Activated CD8-positive, alpha-beta memory T cell treated with anti-CD3 and anti-CD28 coated beads for 4 hours (primary cell): Measurements from ENCODE around the gene GPR137.
"Not testable (repeated sequence)": the region's sequence is repeated elsewhere in the genome, so short reads cannot be mapped to it uniquely, and the experiment has no call there.

Experiments used
- DNase-seq, 2 donors: peaks; one replicate each; pipeline ENCODE4 v3.0.0-alpha.2; 2020; ENCODE audit warnings: low read depth in 2 of 2

GPR137 gene

DNA sequence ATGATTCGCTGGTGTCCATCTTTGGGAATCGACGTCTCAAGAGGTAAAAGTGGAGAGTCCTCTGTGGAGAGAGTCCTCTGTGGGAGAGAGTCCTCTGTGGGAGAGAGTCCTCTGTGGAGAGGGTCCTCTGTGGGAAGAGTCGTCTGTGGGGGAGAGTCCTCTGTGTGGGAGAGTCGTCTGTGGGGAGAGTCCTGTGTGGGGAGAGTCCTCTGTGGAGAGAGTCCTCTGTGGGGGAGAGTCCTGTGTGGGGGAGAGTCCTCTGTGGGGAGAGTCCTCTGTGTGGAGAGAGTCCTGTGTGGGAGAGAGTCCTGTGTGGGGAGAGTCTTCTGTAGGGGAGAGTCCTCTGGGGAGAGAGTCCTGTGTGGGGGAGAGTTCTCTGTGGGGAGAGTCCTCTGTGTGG, 35.4 kb downstream of the GPR137 start:
- no peak for DNase-seq

DNA sequence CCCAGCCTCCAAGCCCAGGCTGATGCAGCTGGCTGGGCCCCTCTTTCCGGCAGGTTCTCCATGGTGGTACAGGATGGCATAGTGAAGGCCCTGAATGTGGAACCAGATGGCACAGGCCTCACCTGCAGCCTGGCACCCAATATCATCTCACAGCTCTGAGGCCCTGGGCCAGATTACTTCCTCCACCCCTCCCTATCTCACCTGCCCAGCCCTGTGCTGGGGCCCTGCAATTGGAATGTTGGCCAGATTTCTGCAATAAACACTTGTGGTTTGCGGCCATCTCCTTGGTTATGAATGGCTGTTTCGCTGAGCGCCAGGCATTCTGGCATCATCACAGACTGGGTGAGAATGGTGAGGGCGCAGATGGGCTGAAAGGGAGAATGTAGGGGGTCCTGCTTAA, 35.9 kb downstream of the GPR137 start:
- DNase-seq: no peak

DNA sequence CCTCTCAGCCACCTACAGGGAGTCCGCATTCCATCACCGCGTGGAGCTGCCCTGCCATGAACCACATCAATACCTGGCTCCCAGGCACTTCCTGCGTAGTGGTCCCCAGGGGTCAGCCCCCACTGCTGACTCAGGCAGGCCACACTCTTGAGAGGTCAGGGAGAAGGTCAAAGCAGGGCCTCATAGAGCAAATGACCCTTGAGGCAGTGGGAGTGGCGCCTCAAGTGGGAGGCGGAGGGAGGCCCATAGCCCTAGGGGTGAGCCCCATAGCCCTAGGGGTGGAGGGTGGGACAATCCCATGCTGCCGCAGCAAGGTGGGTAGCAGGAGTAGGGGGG, 37.2 kb downstream of the GPR137 start:
- DNase-seq: no peak

DNA sequence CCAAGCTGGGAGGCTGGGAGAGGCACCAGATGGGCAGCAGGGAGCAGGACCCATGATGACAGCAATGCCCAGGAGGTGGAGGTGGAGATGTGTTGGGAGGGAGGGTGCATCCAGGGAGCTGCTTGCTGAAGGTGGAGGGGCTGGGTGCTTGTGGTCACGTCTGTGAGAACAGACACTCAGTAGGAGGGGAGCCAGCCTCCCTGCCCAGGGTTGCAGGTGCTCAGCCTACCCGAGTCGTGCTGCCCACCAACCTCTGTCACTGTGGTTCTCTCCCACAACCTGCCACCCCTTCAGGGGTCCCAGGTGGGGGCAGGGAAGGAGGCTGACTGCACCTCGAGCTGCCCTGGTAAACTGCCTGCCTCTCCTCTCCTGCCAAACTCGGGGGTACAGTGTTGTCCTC, 37.7 kb downstream of the GPR137 start:
- DNase-seq: no peak

DNA sequence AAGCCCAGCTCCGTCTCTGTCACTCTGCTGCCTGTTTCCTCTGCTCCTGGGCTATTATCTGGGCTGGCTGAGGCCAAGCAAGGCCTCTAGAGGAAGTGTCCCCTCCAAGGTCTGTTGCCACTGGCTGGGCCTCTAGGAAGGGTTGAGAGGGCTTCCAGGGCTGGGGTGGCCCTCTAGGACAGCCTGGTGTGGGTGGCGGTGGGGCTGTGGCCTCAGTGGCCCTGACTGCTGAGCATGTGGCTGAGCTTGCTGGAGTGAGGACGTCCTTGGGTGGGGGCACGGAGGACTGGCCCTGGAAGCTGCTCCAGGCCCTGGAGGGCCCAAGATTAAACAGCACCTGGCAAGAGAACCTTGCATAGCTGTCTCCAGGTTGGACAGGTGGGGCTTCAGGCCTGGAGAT, 38.3 kb downstream of the GPR137 start:
- not testable (repeated sequence) for DNase-seq

DNA sequence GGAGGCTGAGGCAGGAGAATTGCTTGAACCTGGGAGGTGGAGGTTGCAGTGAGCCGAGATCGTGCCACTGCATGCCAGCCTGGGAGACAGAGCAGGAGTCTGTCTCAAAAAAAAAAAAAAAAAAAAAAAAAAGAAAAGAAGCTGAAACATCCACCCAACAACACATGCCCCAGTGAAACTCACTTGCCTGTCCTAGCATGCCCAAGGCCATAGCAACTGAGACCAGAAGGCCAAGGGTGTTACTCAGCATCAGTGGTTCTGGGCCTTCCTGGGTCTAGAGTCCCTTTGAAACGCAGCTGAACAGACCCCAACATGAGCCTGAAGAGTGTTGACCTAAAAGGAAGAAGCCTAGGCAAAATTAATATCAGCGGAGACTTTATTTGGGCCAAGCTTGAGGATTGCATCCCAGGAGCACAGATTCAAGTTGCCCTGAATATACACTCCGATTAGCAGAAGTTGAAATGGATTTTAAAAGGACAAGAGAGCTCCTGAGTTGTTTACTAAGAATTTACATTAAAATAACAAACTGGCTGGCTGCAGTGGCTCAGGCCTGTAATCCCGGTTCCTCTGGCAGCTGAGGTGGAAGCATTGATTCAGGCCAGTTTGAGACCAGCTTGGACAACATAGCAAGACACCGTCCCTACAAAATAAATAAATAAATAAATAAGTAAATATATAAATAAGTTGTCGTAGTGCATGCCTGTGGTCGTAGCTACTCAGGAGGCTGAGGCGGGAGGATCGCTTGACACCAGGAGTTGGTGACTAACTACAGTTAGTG, 39.2 kb downstream of the GPR137 start:
- DNase-seq: no peak

DNA sequence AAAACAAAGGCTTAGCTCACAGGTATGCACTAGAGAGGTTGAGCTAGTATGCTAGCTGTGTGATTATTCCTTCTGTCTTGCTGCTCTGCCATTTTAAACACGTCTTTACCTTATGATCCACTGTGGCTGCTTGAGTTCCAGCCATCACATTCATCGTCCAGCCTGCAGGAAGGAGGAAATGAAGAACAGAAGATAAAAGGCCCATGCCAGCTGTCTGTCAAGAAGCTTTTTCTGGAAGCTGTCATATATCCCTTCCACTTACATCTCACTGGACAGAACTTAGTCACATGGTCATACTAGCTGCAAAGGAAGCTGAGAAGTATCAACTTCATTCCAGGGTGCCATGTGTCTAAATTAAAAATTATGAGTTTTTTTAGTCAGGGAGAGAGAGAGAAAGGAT, 41.7 kb downstream of the GPR137 start:
- DNase-seq: no peak

DNA sequence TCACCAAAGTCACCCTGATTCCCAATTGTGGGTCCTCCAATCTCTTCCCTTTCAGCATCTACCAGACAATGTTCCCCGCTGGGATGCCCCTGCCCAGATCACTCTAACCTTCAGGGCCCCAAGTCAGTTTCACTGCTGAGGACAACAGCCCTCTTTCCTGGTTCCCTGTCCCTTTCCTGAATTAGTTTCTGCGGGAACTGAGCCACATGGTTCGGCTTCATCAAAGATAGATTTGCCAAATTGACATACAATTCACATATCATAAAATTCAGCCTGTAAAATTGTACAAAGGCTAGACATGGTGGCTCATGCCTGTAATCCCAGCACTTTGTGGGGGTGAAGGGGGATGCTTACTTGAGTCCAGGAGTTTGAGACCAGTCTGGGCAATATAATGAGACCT, 42.3 kb downstream of the GPR137 start:
- no peak for DNase-seq

DNA sequence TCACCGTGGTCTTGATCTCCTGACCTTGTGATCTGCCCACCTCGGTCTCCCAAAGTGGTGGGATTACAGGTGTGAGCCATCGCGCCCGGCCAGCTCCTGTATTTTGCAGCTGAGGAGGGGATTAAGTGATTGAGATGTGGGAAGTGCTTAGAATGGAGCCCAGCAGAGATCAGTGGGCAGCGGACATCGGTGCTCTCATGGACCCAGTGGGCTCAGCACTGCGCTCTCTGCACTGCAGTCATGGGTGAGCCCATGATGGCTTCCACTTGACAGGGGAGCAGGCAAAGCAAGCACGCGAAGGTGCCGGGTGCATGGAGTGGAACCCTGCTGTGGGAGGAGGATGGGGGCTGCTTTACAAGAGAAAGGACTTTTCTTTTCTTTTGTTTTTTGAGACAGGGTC, 45.2 kb downstream of the GPR137 start:
- no peak for DNase-seq

DNA sequence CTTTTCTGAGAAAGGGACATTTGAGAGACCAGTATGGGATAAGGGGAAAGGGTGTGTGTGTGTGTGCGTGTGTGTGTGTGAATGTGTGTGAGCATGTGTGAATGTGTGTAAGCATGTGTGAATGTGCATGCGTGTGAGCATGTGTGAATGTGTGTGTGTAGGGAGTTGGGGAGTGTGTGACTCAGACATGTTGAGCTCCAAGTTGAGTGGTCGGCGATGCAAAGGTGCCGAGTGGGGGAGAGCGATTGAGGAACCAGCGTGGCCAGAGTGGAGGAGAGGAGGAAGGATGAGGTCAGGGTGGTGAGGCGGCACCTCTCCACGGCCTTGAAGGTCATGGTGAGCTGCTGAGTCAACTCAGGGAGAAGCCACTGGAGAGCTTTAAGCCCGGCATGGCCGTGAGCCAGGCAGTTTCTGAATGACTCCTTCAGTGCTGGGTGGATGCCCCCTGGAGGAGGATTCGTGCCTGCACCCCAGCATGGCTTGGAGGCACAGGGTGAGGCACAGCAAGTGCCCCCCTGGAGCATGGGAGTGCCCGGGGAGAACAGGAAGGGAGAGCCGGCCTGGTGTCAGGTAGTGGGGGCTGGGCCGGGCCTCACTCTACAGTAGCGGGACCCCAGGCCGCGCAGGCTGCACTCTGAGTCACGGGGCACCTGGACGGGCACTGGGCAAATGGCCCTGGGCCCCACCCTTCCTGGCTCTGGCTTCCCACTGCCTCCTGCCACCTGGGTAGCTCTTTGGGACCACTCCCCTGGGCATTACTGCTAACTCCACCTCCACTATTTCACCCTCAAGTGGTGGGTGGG, 46.1 kb downstream of the GPR137 start:
- peak; percentile 44 to 46 for DNase-seq

DNA sequence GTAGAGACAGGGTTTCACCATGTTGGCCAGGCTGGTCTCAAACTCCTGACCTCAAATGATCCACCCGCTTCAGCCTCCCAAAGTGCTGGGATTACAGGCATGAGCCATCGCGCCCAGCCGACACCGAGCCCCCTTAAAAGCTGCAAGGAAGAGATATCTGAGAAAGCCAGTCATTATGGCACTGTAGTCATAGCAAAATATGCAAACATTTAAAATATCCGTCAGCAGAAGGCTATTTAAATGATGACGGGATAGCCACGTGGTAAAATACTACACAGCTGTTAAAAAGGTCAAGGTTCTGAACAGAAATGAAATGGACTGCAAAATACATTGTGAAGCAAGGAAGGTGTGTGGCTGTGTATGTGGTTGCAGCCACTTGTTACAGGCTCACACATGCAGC, 47.9 kb downstream of the GPR137 start:
- DNase-seq: no peak

DNA sequence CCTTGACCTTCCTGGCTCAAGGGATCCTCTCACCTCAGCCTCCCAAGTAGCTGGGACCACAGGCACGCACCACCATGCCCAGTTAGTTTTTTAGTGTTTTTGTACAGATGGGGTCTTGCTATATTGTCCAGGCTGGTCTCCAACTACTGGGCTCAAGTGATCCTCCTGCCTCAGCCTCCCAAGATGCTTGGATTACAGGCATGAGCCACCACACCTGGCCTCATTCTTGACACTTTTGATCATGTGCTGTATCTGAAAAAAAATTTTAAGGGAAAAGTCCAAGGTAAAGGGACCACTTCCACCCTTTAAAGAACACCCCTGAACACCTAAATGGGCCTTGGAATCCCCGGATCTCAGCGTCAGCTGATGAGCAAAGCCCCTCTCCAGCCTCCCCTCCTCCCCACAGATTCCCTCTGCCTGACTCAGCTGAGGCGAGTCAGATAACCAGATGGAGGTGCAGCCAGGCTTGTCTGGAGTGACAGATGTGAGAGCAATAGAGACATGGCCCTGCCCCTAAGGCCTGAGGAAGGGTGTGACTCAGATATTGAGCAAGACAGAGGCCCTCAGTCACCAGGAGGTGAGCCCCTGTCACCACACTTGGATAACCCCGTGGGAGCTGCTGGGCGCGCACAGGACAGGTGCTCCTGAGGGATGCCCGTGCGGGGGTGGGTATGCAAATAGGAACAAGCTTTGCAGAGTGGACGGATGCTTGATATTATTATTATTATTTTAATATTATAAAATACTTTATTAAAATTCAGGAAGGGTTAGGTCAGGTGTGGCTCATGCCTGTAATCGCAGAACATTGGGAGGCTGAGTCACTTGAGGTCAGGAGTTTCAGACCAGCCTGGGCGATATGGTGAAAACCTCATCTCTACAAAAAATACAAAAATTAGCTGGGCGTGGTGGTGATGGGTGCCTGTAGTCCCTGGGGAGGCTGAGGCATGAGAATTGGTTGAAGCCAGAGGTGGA, 49.4 kb downstream of the GPR137 start:
- DNase-seq: no peak

DNA sequence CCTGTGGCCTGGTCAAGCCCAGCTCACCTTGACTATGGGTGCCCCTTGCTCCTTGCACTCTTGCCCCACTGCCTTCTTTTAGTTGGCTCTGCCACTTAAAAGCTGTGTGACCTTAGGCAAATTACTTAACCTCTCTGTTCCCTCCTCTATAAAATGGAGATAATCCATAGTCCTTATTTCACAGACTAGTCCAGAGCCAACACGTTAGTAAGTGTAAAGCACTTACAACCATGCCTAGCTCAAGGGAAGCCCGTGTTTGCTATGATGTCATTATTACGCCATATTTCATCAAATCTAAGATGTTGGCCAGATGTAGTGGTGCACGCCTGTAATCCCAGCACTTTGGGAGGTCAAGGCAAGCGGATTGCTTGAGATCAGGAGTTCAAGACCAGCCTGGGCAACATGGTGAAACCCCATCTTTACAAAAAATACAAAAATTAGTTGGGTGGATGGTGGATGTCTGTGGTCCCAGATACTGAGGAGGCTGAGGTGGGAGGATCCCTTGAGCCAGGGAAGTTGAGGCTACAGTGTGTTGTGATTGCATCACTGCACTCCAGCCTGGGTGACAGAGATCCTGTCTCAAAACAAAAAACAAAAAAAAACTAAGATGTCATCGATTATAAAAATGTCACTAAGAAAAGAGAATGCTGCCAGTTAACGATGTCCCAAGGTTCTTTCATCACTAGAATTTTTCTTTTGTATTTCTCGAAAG, 52.0 kb downstream of the GPR137 start:
- no peak for DNase-seq

DNA sequence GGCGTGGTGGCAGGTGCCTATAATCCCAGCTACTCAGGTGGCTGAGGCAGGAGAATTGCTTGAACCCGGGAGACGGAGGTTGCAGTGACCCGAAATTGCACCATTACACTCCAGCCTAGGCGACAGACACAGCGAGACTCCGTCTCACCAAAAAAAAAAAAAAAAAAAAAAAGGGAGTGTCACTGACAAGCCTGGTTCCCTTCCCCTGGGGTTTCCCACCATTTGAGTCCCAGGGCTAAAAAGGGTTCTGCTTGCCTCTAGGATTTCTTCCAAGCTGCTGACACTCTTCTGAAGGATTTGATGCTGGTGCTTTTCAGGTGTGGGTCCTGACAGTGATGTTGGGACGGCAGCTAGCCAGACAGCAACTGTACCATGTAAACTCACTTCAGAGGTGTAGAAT, 53.1 kb downstream of the GPR137 start:
- no peak for DNase-seq
